ENCODE data around the gene USP13.
"Not testable (repeated sequence)": the region's sequence is repeated elsewhere in the genome, so short reads cannot be mapped to it uniquely, and the experiment has no call there.

USP13 gene

GRCh38 chr3:179658606-179659005, 5.8 kb downstream of the USP13 start:
- DNase-seq (ENCODE audit: low read depth in 2 of 2) = no peak

DNA sequence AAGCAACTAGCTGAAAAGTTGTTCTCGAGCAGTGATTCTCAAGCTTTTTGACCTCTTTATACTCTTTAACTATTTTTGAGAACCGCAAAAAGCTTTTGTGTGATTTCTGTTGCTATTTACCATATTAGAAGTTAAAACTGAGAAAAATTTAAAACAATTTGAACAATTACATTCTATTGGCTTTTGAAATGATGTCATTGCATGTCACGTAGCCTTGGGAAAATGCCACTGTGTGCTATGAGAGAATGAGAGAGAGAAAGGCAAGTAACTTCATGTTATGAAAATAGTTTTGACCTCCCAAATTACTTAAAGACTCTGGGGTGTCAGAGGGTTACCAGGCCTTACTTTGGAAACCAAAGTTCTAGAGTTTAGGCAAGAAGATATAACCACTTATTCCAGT, 8.0 kb downstream of the USP13 start:
- DNase-seq (ENCODE audit: low read depth in 2 of 2) = no peak

DNA sequence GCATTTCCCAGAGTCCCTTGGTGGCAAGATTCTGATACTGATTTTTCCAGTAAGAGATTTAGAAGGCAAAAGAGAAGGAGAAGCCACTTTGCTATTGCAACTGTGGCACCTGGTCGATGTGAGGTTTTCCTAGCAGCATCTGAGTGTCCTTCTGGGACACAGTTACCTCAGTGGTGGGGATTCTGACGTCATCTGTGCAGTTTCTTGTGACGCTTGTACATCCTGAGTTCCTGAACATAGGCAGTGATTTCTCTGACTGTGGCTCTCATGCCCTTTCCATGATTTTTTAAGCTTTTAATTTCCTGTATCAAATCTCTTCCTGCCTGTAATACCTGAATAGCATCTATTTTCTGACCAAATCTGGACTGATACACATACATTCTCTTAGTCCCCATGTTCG, 8.9 kb downstream of the USP13 start:
- DNase-seq (ENCODE audit: low read depth in 2 of 2) = no peak

DNA sequence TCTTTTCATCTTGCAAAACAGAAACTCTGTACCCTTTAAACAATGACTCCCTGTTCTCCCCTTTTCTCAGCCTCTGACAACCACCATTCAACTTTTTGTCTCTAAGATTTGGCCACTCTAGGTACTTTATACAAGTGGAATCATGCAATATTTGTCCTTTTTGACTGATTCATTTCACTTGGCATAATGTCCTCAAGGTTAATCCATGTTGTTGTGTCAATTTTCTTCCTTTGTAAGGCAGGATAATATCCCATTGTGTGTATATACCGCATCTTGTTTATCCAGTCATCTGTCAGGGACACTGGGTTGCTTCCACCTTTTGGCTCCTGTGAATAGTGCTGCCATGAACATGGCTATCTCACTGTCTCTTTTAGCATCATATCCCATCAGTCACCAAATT, 10.3 kb downstream of the USP13 start:
- DNase-seq (ENCODE audit: low read depth in 2 of 2) = no peak

- DNase-seq (ENCODE audit: low read depth in 2 of 2) = no peak
Measured at GRCh38 chr3:179666030-179666429, 13.2 kb downstream of the USP13 start.

DNA sequence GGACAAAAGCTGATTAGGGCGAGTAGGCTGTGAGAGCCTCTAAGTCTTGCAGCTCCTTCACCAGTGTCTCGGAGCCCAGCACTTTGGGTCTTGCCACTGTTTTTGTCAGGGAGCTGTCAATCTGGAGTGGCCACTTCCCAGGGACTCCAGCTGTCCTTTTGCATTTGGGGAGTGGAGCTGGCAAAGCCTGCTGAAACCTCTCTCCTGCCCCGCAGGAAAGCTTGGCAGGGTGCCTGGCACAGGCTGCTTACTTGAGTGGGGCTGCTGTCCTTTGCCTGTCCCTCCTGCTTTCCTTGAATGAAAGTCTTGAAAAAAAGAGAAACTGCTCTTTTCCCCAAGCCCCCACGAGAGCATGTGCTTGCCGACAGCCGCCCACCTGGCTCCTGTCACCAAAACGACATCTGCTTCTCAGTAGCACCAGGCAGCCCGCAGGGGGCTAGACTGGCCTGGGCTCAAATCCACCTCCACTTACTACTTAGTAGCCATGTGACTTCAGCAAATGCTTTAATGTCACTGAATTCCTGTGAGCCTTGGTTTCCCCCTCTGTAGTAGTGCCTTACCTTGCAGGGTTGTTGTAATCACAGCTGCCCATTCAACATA, 13.7 kb downstream of the USP13 start:
- no peak for DNase-seq (ENCODE audit: low read depth in 2 of 2)

- no peak for DNase-seq (ENCODE audit: low read depth in 2 of 2)
Measured at GRCh38 chr3:179668429-179668828, 15.6 kb downstream of the USP13 start.

DNA sequence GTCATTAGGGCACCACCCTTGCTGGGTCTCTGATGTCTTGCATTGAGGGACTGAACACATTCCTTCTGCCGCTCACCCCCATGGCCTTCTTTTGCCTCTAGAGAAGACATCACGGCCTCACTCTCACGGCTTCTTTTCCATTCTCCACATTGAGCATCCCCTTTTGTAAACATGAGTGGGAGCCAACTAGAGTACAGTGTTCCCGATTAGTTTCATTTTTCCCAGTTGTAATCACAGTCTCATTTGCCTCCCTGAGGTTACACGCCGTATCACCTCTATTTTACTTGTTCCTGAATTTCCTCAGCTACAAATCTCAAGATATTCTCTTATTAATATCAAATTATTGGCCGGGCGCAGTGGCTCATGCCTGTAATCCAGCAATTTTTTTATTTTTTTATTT, 17.5 kb downstream of the USP13 start:
- DNase-seq (ENCODE audit: low read depth in 2 of 2) = no peak

- DNase-seq (ENCODE audit: low read depth in 2 of 2) = no peak
Measured at GRCh38 chr3:179671309-179671708, 18.5 kb downstream of the USP13 start.

DNA sequence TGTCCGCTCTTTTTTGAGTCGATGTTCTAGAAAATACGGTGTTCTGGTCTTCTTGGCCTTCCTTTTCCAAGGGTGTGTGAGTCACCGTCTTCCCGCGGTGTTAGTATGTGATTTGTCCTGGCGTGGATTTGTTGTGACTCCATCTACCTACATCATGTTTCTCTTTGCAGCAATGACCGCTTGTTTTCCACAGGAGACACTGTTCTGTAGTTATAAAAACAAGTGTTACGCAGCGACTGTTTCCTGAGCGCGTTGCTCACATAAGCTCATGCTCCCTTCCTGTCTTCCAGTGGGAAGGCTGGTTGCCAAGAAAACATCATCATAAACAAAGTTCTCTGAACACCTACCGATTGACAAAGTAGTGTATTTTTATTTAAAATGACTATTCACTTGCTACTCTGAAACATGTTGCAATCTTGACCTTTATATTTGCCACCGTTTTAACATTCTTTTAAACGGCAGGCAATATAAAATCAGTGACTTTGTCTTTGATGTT, 19.0 kb downstream of the USP13 start:
- DNase-seq (ENCODE audit: low read depth in 2 of 2) = no peak

GRCh38 chr3:179672918-179673317, 20.1 kb downstream of the USP13 start:
- no peak for DNase-seq (ENCODE audit: low read depth in 2 of 2)

- no peak for DNase-seq (ENCODE audit: low read depth in 2 of 2)
Measured at GRCh38 chr3:179673523-179673922, 20.7 kb downstream of the USP13 start.

DNA sequence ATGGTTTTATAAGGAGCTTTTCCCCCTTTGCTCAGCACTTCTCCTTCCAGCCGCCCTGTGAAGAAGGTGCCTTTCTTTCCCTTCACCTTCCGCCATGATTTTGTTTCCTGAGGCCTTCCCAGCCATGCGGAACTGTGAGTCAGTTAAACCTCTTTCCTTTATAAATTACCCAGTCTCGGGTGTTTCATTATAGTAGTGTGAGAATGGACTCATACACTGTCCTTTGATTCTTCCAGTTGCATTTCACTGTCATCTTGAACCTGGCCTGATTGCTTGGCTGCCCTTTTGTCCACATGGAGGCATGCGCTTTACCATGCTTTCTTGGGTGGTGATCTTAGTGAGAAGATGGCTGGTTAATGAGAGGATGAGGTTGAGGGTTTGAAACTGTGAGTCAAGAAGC, 23.2 kb downstream of the USP13 start:
- DNase-seq (ENCODE audit: low read depth in 2 of 2) = no peak

DNA sequence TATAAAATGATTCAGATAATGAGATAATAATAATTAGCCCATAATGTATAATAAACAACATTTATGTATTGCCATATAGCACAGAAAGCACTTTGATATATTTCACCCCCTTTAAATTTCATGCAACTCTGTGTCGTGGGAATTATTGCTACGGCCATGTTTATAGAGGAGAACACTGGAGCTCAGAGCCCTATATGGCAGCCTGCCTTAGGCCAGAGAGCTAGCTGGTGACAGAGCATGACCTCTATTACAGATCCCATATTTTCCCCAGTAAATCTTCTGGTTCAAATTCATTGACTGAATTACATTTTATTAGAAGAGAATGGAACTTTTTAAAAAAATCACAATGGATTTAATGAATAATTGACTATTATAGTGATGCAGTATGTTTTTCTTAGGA, 25.0 kb downstream of the USP13 start:
- DNase-seq (ENCODE audit: low read depth in 2 of 2) = no peak

DNA sequence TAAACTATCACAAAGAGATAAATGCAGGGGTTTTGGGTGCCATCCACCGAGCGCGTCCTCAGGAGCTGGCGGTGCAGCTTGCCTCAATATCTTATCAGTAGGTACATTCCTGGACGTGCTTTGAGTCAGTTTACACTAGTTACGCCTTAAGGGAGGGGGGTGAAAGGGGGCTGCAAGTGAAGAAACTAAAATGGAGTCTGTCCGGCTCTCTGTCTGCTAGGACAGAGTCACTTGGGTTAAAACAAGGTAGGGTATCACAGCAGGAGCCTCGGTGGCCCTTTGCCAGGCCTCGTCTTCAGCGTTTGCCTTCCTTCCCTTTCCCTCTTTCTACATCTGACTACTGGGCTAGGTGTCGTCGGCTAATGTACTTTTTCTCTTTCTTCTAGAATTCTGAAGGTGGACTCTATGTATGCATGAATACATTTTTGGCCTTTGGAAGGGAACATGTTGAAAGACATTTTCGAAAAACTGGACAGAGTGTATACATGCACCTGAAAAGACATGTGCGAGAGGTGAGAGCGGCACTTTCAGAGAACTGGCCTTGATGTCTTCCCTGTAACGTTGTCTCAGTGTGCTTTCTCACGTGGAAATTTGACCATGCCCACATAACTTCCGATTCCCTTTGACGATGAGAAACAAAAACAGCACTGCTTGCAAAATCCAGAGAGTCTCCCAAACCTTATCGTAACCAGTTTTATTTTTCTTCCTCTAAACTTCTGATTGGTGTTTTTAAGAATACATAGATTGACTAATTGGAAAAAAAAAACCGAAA, 28.8 kb downstream of the USP13 start:
- DNase-seq (ENCODE audit: low read depth in 2 of 2) = no peak

GRCh38 chr3:179682426-179683080, 29.7 kb downstream of the USP13 start:
- no peak for DNase-seq (ENCODE audit: low read depth in 2 of 2)

- DNase-seq (ENCODE audit: low read depth in 2 of 2) = not testable (repeated sequence)
Measured at GRCh38 chr3:179683286-179683685, 30.4 kb downstream of the USP13 start.

GRCh38 chr3:179687967-179688535, 35.2 kb downstream of the USP13 start:
- no peak for DNase-seq (ENCODE audit: low read depth in 2 of 2)

DNA sequence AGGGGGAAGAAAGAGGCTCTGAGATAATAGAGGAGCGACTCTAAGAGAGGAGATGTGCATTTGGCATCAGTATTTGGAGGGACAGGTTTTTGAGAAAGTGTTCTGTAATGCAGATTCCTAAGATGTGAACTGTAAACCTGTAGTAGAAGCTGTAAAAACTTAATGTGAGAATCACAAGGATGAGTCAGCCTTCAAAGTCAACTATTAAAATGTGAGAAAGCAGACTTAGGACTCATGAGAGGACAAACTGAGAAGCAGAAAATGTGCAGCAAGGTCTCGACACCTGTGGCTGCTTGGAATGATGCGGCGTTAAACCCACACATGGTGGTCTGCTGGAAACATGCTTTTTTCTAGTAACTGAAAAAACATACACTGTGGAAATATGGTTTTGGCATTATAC, 36.0 kb downstream of the USP13 start:
- DNase-seq (ENCODE audit: low read depth in 2 of 2) = no peak

GRCh38 chr3:179694731-179695130, 41.9 kb downstream of the USP13 start:
- no peak for DNase-seq (ENCODE audit: low read depth in 2 of 2)

- no peak for DNase-seq (ENCODE audit: low read depth in 2 of 2)
Measured at GRCh38 chr3:179695672-179696313, 43.0 kb downstream of the USP13 start.

DNA sequence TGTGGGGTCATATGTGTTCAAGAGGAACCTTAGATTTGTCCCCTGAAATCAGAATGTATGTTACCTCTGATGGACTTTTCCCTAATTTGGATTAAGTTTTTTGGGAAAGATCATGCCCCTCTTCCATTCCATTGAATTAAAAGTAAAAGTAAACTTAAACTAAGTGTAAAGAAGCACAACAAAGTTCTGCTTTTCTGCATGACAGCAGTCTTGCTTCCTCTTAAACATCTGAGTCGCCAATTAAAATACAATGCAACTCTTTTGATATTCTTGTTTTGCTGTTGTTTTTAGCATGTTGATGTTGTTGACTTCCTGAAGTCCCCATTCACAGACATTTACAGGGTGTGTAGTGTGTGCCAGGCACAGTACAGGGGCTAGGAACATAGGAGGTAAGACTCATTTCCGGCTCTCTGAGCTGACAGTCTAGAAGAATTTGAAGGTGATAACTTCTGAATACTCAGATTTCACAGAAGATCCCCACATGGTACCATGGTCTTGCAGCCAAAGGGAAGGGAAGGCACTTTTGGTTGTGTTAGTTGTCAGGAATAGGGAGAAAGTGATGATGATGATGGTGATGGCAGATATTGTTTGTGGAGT, 45.0 kb downstream of the USP13 start:
- DNase-seq (ENCODE audit: low read depth in 2 of 2) = no peak

All from stimulated activated CD4-positive, alpha-beta T cell treated with anti-CD3 and anti-CD28 coated beads, Interleukin-12 subunit alpha, Interleukin-12 subunit beta, amount 100 ng/mL, for 24 hours (primary cell).